PC-9 (cell line): Measurements from ENCODE around the gene STX8. TPM values are rescaled to one million over a fixed set of nuclear protein-coding genes. Genes with fewer than 3 reads are reported as not detected.
"Not testable (repeated sequence)": the region's sequence is repeated elsewhere in the genome, so short reads cannot be mapped to it uniquely, and the experiment has no call there.

Experiments used
- BruUV-seq: library from RNA; stranded (reverse); fragments of 400-500 nt; replicated peaks from 2 replicates; lab custom pipeline; 2021; lab: Mats Ljungman, UMichigan
- CTCF ChIA-PET: fragments of 300-600 bp; sonication (Branson Sonifier 250); formaldehyde crosslinking; loops from one replicate; lab custom pipeline; 2022; ENCODE audit warnings: antibody characterized with exemption; lab: Charles Lee
- POLR2A ChIA-PET: fragments of 300-600 bp; sonication (Branson Sonifier 250); formaldehyde crosslinking; loops from one replicate; lab custom pipeline; 2022; ENCODE audit warnings: antibody characterized with exemption; ENCODE audit not compliant: unreplicated experiment; lab: Charles Lee
- DNase-seq, 2 experiments: peaks; one replicate each; pipeline versions ENCODE4 v3.0.0 to v3.0.0-alpha.2; 2015 to 2022; ENCODE audit warnings: mixed read lengths in 1 of 2
- H2AFZ ChIP-seq: fragments of 200-600 bp; sonication (generic); 2 replicates; pipeline ENCODE4 v1.8.1; 2017; ENCODE audit warnings: antibody characterized with exemption
- H3F3A ChIP-seq: fragments of 200-600 bp; sonication (generic); 2 replicates; pipeline ENCODE4 v1.8.1; 2017; ENCODE audit warnings: antibody characterized with exemption, mild to moderate bottlenecking, low read depth; ENCODE audit not compliant: insufficient read depth
- H3K27ac ChIP-seq: fragments of 200-600 bp; sonication (generic); 2 replicates; pipeline ENCODE4 v1.6.1; 2016; ENCODE audit warnings: mixed run types
- H3K27me3 ChIP-seq: fragments of 200-600 bp; sonication (generic); 2 replicates; pipeline ENCODE4 v1.6.1; 2016; ENCODE audit warnings: low read depth, mixed run types; ENCODE audit not compliant: insufficient read depth
- H3K36me3 ChIP-seq: fragments of 200-600 bp; sonication (generic); 2 replicates; pipeline ENCODE4 v1.6.1; 2016; ENCODE audit warnings: low read depth, mixed run types
- H3K4me1 ChIP-seq: fragments of 200-600 bp; sonication (generic); replicated peaks from 2 replicates; pipeline ENCODE4 v1.6.1; 2016; ENCODE audit warnings: mixed run types; ENCODE audit not compliant: insufficient read depth
- H3K4me2 ChIP-seq: fragments of 200-600 bp; sonication (generic); 2 replicates; pipeline ENCODE4 v1.6.1; 2017; ENCODE audit warnings: mixed run types
- H3K4me3 ChIP-seq: fragments of 200-600 bp; sonication (generic); 2 replicates; pipeline ENCODE4 v1.6.1; 2016; ENCODE audit warnings: mixed run types
- H3K79me2 ChIP-seq: fragments of 200-600 bp; sonication (generic); 2 replicates; pipeline ENCODE4 v1.6.1; 2017; ENCODE audit warnings: low read depth, mixed run types
- H3K9me2 ChIP-seq: fragments of 200-600 bp; sonication (generic); 2 replicates; pipeline ENCODE4 v1.8.1; 2017; ENCODE audit warnings: mild to moderate bottlenecking; ENCODE audit not compliant: insufficient read depth
- H3K9me3 ChIP-seq: fragments of 200-600 bp; sonication (generic); 2 replicates; pipeline ENCODE4 v1.8.1; 2016; ENCODE audit warnings: low read depth; ENCODE audit not compliant: insufficient read depth
- H4K20me1 ChIP-seq: fragments of 200-600 bp; sonication (generic); 2 replicates; pipeline ENCODE4 v1.8.1; 2017; ENCODE audit not compliant: insufficient read depth
- EZH2 ChIP-seq: fragments of 200-600 bp; sonication (generic); IDR thresholded peaks from 2 replicates; pipeline ENCODE4 v1.8.0; 2017; ENCODE audit warnings: antibody characterized with exemption, low read depth
- intact Hi-C: fragments of 100-400 bp; cut with micrococcal nuclease; formaldehyde crosslinking; loops from one replicate; pipeline ENCODE4 v1.10.0; 2022; ENCODE audit not compliant: unreplicated experiment
- total RNA-seq: library from RNA; stranded (reverse); gene quantifications from 2 replicates; pipeline ENCODE4 v1.2.3, GENCODE V29; 2021
- TF ChIP-seq, protein P1 (sequence below): fragments of 200-600 bp; sonication (generic); conservative IDR thresholded peaks from 2 replicates; pipeline ENCODE4 v1.6.1; 2017; ENCODE audit warnings: mixed run types, antibody characterized with exemption, mild to moderate bottlenecking, moderate library complexity

STX8 gene
- total RNA-seq, 1 experiment from 2014 or later: 60.6 TPM

GRCh38 chr17:9258115-9259015 lies 317.3 kb downstream of the STX8 start:
- H3K9me3 ChIP-seq: no peaks in the 10 kb centered on the region
- no peaks in the 10 kb centered on the region for H3K36me3 ChIP-seq
- no peaks in the 10 kb centered on the region for H3K4me1 ChIP-seq
- POLR2A ChIA-PET: no interaction called here
- H3K27me3 ChIP-seq: no peaks in the 10 kb centered on the region
- intact Hi-C loops: no loop called here
- no peak for DNase-seq
- no peak overlapping the region for H2AFZ ChIP-seq
- H3K4me2 ChIP-seq: no peak overlapping the region
- CTCF ChIA-PET: no interaction called here
- no peak overlapping the region for H3K27ac ChIP-seq
- H3K79me2 ChIP-seq: no peaks in the 10 kb centered on the region
- TF ChIP-seq, protein P1, sequence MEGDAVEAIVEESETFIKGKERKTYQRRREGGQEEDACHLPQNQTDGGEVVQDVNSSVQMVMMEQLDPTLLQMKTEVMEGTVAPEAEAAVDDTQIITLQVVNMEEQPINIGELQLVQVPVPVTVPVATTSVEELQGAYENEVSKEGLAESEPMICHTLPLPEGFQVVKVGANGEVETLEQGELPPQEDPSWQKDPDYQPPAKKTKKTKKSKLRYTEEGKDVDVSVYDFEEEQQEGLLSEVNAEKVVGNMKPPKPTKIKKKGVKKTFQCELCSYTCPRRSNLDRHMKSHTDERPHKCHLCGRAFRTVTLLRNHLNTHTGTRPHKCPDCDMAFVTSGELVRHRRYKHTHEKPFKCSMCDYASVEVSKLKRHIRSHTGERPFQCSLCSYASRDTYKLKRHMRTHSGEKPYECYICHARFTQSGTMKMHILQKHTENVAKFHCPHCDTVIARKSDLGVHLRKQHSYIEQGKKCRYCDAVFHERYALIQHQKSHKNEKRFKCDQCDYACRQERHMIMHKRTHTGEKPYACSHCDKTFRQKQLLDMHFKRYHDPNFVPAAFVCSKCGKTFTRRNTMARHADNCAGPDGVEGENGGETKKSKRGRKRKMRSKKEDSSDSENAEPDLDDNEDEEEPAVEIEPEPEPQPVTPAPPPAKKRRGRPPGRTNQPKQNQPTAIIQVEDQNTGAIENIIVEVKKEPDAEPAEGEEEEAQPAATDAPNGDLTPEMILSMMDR: no peak
- TF ChIP-seq EZH2: no peak
- no peaks in the 10 kb centered on the region for H4K20me1 ChIP-seq
- no peak overlapping the region for H3K4me3 ChIP-seq
- no peaks in the 10 kb centered on the region for H3K9me2 ChIP-seq
- H3F3A ChIP-seq: no peaks in the 10 kb centered on the region
- BruUV-seq: no TSS peak

GRCh38 chr17:9257630-9257965 lies 318.0 kb downstream of the STX8 start:
- H3K27me3 ChIP-seq, H3K4me1 ChIP-seq, CTCF ChIA-PET, H2AFZ ChIP-seq, H3K4me2 ChIP-seq, H3K4me3 ChIP-seq, H3K9me2 ChIP-seq, H3K9me3 ChIP-seq, intact Hi-C loops, BruUV-seq, H3K27ac ChIP-seq, POLR2A ChIA-PET, DNase-seq, H3K36me3 ChIP-seq, H4K20me1 ChIP-seq, H3F3A ChIP-seq, H3K79me2 ChIP-seq: not testable (repeated sequence)

- Histone ChIP-seq H3K4me1 (no peaks in the 10 kb centered on the region), H3K4me2 (no peak overlapping the region), H3K27ac (no peak overlapping the region), H3K9me2 (no peaks in the 10 kb centered on the region), H3K79me2 (no peaks in the 10 kb centered on the region), H3K36me3 (no peaks in the 10 kb centered on the region), H4K20me1 (no peaks in the 10 kb centered on the region), H3K9me3 (no peaks in the 10 kb centered on the region), H2AFZ (no peak overlapping the region), H3K4me3 (no peak overlapping the region), H3K27me3 (no peaks in the 10 kb centered on the region), H3F3A (no peaks in the 10 kb centered on the region)
- DNase-seq: no peak
- ChIA-PET CTCF (interaction anchor here (0.7 kb wide), 1 partner anchor 616 kb away, joined by 6 read pairs; no protein-coding TSS in a partner anchor), POLR2A (no interaction called here)
- TF ChIP-seq, protein P1: no peak
- TF ChIP-seq EZH2: no peak
- no TSS peak for BruUV-seq
- intact Hi-C loops: no loop called here
Observed at GRCh38 chr17:9256751-9257629, 318.6 kb downstream of the STX8 start.
